GM21825 (cell line): Measurements from ENCODE around the gene APC2.
A peak's percentile ranks its signal among the peaks of the same experiment; 100 is the strongest.
"Not testable (repeated sequence)": the region's sequence is repeated elsewhere in the genome, so short reads cannot be mapped to it uniquely, and the experiment has no call there.

Experiments
- ATAC-seq: cut with Tn5 transposase; IDR thresholded peaks from one replicate; pipeline ENCODE4 v1.9.1; 2021; ENCODE audit warnings: mild to moderate bottlenecking, moderate library complexity; ENCODE audit not compliant: unreplicated experiment

The APC2 gene

GRCh38 chr19:1494115-1494815 lies 44.3 kb downstream of the APC2 start:
- ATAC-seq = no peak

- ATAC-seq = no peak
Measured at GRCh38 chr19:1495051-1495798, 45.3 kb downstream of the APC2 start.

GRCh38 chr19:1495799-1496713 lies 46.1 kb downstream of the APC2 start:
- ATAC-seq = no peak

- no peak for ATAC-seq
Measured at GRCh38 chr19:1496714-1497577, 47.0 kb downstream of the APC2 start.

GRCh38 chr19:1497578-1498235 lies 47.8 kb downstream of the APC2 start:
- no peak for ATAC-seq

- not testable (repeated sequence) for ATAC-seq
Measured at GRCh38 chr19:1499231-1499630, 49.3 kb downstream of the APC2 start.

GRCh38 chr19:1501200-1501595 lies 51.3 kb downstream of the APC2 start:
- no peak for ATAC-seq

GRCh38 chr19:1502433-1503088 lies 52.6 kb downstream of the APC2 start:
- ATAC-seq = no peak

- ATAC-seq = no peak
Measured at GRCh38 chr19:1503089-1503924, 53.4 kb downstream of the APC2 start.

GRCh38 chr19:1503925-1504773 lies 54.2 kb downstream of the APC2 start:
- no peak for ATAC-seq

- no peak for ATAC-seq
Measured at GRCh38 chr19:1505012-1505411, 55.1 kb downstream of the APC2 start.

- no peak for ATAC-seq
Measured at GRCh38 chr19:1505991-1506881, 56.3 kb downstream of the APC2 start.

- ATAC-seq = no peak
Measured at GRCh38 chr19:1507192-1507660, 57.3 kb downstream of the APC2 start.

- ATAC-seq = peak; percentile 45
Measured at GRCh38 chr19:1507763-1508506, 58.0 kb downstream of the APC2 start.

- ATAC-seq = no peak
Measured at GRCh38 chr19:1508507-1508856, 58.6 kb downstream of the APC2 start.
